GM18517 (cell line): ENCODE data around the gene TNFAIP8.

Experiments
- ATAC-seq: cut with Tn5 transposase; IDR thresholded peaks from one replicate; pipeline ENCODE4 v1.9.1; 2021; ENCODE audit warnings: mild to moderate bottlenecking, moderate library complexity; ENCODE audit not compliant: unreplicated experiment

The TNFAIP8 gene

DNA sequence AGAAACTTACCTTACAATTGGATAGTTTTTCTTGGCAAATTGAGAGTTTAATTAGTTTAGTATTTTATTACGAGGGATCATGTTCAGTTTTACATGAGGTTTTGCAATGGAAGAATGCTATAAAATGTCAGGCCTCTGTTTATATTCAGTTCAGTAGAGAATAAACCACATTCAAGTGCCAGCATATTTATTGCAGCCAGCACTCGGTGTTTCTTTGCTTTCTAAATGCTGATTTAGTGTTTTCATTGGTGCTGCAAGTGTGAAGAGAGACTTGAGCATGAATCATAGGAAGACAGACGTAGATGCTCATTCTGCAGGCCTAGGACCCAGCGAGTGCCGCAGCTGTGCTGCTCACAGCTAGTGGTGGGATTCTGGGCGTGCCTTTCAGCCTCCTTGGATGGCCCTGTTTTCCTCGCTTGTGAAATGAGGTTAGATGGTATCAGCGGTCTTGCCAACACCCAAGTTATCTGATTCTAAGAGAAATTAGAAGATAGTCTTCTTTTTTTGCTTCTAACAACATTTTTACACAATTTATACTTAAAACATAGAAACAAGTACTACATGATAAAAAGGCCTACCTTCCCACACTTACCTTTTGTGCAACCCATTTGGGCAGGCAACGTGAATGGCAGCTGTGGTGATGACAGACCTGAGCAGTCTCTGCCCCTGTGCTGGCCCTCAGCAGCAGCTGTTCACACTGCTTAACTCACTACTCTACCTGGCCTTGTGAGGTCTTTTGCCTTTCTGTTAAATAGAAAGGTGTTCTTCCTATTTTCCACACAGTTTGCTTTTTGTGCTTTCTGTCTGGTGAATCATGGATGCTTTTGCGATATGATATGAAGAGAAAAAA lies 26.8 kb upstream of the TNFAIP8 start:
- ATAC-seq, result no peak

DNA sequence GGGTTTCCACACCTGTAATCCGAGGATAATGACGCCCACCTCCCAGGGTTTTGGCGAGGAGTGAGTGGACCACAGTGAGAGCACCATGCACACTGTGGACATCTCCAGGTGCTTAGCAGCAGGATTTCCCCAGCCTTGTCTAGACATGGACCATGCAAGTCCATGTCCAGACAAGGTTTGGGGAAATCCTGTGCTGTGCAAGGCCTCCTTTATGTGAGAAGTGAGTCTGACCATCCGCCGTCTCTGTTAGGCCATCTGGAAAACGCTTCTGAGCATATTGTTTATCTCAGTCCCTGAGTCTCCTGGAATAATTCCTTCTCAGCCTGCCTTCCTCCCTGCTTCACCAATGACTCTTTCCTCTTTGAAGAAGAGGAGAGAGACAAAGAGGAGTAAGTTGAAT lies 26.2 kb upstream of the TNFAIP8 start:
- no peak for ATAC-seq

DNA sequence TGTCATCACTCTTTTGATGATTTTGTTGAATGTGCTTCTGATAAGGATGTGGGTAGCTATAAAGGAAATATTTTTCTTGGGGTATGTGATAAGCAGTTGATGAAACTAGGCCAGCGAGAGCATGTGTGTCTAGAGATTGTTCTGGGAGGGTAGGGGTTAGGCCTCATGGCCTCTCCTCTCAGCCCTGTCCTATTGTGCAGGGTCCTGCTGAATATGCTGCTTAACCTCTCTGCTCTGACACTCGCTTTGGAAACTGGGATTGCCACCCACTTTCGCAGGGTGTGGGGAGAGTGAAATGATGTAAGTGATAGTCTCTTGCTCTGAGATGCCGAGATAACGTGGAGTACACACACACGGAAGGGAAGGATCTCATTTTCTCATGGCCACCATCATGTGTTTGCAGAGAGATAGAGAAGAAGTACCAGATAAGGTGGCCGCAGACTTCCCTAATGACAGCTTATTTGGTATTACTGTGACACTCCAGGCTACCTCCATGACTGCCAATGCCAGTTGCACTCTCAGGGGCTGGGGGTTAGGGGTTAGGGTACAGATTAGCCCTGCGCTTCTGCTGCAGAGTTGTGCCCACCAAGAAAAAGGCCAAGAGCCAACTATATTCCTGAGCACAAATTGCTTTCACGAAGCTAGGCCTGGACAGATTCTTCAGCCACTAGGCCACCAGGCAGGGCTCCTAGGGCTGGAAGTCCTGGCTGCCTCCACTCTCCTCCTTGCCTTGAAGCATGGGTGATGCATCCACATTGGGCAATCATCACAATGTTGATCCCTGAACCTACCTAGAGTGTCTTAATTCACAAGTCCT lies 25.2 kb upstream of the TNFAIP8 start:
- no peak for ATAC-seq

DNA sequence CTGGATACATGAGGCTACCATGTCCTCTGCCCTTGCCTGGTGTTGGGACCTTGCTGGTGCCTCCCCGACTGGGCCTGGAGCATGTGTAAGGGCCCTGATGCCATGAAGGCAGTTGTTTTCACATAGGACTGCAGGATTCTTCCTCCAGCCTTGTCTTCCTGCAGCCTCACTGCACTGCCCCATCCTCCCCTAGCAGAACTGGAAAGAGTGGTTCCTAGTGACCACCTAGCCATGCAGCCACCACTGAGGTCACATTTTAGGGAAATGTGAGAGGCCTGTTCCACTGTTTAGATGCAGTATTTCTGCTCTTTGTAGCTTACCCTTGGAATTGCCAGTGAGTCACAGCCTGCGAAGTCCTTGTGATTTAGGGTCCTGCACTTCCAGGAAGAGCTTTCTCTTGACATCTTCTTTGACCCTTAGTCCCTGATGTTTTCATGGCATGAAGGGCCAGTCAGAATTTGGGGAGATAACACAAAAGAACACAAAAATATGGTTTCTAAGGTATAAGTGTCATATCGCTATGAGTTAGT lies 24.2 kb upstream of the TNFAIP8 start:
- no peak for ATAC-seq

DNA sequence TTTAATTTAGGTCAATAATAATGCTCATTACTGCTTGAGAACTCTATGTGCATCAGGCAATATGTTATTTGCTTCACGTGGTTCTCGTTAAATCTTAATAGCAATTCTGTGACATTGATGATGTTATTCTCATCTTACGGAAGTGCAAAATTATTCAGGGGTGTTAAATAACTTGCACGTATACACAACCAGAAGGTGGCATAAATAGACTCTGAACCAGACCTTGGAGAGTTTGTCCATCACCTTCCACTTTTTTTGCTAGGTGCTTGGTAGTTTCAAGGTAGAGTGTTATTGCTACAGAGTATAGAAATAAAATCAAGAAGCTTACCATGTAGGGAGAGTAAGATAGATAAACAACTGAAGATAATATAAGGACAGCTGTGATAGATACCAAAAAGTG lies 23.6 kb upstream of the TNFAIP8 start:
- ATAC-seq, result peak; percentile 0

DNA sequence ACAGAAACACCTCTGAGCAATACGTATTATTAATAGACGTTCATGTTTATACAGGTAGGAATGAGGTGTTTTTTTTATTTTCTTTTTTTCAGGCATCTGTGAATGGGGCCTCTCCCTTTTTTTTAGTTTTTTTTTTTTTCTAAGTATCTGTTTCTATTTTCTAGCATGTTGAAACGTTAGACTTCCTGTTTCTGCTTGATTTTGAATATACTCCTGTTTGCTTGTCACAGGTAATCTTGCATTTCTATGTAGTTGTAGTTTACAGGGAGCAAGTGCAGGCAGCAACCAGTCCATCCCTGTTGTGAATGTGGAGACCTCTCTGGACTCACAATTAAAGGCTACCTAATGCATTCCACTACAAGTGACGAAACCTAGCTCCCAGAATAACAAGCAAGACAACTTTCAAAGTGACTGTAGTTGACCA lies 22.8 kb upstream of the TNFAIP8 start:
- ATAC-seq, result peak; percentile 47

DNA sequence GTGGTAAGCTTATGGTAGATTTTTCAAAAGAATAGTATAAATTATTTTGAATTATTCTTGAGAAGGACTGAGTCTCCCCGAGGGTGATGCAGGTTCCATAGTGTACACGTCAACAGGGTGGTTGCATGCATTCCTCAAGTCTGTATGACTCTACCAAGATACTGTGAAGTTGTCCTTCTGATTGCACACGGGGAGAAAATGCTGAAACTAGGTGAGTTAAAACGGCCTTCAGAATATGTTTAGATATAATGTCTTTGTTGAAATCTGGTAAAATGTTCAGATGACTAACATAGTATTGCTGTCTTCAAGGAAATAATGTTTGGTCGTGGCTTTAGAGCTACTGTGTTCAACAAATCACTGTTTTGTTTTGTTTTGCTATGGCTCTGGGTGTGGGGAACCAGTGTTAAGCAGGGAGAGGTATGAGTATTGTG lies 22.4 kb upstream of the TNFAIP8 start:
- ATAC-seq, result peak; percentile 29

DNA sequence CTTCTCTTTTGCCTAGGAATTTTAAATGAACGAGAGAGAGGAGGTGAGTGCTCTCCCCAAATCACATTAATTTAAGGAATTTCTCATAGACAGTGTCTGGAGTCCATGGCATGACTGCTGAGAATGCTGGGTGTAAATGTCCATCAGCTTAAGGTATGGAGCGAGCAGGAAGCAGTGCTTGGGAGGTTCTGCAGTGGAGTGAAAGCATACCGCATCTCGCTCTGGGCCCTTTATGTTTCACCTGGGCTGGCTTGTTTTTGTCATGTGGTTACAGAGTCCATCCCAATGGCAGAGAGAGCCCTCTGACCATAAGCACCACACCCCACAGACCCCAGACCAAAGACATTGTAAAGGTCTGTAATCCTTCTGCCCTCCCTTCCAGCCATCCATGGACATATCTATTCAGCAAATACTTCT lies 20.6 kb upstream of the TNFAIP8 start:
- no peak for ATAC-seq

DNA sequence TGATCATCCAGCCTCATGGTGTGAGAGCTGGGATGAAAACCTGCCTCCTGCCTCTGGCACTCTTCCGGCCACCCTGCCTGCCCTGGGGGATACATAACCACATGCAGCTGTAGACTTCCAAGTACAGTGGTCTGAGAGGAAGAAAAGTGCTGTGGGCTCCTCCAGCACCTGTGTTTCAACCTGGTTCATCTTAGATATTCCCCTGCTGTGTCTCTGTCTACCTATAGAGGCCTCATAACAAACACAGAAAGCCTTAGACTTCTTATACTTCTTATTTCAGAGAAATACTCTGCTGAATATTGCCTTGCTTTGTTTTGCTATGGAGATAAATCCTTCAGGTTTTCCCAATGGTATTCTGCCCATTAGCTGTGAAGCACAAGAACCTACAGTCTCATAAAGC lies 19.6 kb upstream of the TNFAIP8 start:
- ATAC-seq, result no peak

DNA sequence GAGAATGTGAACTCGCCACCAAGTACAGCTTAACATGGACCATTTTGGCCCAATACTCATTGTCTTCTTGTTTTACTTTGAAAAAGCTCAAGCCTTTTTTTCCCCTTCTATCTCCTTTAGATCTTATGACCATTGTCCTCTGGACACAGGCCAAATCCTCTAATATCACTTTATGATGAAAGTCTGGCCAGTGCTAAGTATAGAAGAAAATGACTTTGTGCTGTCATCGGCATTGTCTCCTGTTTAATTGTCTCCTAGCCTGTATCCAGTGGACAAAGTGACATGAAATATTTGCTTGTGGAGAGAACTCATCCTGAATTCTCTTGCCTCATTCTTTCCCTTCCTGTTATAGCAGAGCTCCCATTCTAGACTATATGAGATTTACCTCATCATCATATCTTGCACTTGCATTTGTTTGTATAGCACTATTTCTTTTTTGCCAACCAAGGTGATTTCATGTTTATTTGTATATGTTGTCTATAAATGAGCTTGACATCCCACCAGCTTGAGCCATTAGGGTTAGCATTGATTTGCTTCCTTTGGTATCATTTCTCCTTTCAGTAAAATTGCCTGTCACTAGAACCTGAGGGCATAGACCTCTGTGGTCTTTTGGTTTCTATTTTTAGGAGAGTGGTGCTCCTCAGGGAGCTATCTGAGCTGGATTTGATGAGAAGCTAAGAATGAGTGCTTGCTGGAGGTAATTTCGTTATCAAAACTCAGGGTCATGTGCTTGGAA lies 18.8 kb upstream of the TNFAIP8 start:
- no peak for ATAC-seq

DNA sequence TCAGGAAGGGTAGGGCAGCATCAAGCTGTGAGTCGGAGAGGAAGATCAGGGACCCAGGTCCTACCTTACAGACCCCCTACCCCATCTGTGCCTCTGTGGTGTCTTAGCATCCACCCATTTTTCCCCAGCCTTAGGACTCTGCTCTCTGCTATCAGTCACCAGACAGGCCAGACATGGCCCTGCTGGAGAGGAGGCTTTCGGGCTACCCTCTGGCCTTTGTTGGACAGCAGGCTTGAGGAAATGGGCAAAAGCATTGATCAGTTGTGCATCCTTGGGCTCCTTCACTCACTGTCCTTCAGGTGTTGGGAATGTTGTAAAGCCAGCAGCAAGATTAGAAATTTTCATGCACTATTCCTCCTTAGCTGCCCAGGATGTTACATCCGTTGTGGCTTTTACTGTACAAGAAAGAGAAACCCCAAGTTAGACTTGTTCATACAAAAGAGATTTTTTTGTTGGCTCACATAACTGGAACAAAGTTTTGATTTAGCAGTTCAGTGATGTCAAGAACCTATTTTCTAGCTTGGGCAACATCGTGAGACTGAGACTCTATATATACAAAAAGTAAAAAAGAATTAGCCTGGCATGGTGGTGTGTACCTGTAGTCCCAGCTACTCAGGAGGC lies 17.4 kb upstream of the TNFAIP8 start:
- no peak for ATAC-seq

DNA sequence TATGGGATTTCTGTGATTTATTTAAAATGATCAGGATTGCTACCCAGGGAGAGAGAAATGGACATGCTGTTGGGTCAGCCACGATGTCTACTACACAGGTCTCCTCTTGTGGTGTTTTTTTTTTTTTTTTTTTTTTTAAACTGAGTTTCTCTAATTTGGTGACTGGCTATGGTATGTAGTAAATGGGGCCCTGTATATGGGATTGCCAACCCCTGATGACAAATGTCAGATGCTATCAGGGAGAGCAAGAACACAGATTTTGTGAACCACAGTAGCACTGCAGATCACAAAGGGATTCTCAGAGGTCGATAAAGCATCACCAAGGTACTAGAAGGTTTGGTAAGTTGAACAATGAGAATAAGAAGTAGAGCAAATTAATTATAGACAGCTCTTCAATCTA lies 16.5 kb upstream of the TNFAIP8 start:
- no peak for ATAC-seq

DNA sequence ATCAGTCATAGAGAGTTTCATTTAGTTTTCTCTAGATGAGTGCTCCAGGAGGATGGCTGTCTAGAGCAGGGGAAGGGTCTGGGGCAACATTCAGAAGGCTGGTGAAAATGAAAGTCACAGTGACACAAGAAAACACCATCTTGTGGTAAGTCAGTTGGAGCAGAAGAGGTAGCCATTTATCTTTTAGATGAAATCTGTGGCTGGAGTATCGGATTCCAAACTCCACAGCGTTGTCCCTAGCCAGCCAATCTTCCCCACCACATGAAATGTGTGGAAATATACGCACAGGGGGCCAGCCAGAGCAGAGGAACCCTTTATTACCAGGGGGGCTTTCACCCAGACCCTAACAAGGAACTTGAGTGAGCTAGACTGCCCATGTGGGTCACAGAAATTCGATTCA lies 15.9 kb upstream of the TNFAIP8 start:
- ATAC-seq, result peak; percentile 16

DNA sequence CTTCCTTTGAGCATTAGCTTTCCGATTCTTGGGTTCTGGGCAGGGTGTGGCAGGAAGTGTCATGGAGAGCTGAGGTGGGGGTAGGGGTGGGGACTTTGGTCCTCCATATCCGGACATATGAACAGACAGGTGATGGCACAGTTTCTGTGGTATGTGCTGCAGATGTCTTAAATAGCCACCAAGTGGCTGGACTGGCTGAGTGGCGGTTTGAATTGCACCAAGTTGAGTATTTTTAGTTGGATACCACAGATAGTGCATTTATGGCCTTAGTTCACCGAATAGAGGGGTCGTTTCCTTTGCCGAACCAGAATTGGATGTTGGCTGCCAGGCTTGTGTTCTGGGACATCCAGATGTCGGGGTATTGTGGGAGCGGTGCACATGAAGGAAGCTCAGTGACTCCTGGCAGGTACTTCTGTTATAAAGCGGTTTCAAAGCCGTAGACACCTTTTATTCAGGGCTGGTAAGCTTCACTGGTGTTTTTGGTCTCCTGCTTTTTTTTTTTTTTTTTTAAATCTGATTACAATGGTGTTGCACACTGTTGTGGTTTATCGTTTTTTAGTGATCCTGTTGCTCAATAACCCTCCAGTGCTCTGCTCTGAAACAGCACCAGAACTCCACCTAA lies 15.1 kb upstream of the TNFAIP8 start:
- peak; percentile 62 for ATAC-seq

DNA sequence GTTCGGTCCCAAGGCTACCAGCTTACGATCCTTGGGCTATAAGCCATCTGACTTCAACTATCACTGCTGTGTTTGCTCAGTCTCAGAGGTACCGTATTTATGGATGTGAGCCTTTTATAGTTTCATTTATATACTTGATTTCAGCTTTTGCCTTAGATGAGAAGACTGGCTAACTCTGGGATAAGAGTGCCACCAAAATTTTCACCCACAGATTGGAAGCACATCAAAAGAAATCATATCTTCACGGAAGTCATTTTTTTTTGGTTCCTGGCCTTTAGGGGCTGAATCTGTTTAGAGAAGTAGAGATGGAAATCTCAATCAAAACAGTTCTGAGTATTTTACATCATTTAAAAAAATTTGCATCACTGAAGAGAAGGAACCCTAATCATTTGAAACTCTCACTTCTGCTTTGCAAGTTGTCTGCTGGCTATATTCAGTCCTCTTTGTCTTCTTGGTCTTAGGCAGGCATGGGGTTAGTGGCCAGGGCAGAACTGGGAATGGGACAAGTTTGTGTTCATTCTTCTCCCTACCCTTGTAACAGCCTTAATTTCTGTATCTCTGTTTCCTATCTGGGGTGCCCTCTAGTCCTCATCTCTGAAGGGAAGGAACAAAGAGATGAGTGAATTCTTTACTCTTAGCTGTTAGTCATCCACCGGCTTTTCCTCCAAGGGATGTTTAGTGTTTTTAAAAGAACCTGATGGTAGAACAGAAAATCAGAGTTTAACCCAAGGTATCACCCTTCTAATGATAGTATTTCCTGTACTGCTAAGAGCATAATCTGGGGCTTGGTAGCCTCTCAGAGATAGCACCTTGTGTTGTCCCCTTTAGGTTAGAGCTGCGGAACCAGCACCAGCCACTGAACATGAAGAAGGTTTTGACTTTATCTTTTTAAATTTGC lies 14.1 kb upstream of the TNFAIP8 start:
- ATAC-seq, result peak; percentile 49

DNA sequence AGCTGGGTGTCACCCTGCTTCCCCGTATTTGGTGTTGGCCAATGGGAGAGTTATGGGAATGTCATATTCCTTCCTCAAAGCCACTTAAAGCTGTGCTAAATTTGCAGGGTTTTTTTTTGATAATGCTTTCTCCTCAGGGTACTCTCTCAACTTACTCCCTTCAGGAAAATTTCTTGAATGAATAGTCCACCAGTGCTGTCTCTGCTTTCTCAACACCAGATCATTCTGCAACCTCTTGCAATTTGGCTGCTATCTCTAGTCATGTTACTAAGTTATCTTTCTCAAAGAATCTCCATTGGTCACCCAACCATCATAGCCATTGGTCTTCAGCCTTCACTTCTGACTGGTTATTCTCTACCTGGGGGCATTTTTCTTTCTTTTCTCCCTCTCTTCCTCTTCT lies 13.4 kb upstream of the TNFAIP8 start:
- ATAC-seq, result no peak

DNA sequence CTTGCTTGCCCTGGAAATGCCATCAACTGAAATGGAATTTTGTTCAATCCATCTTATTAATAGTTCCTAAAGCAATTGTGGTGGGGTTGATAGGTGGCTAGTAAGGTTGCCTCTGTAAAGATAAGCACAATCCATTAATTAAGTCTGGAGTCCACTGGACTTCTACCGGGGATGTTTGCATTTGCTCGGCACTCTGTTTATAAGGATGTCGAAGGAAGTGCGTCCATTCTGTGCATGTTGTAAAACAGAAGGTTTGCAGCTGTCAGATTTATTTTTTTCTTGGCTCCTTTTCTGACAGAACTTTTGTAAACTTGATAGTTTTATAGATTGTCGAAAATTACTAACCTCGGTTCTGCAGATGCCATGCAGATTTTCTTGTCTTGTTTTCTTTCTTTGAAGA lies 12.8 kb upstream of the TNFAIP8 start:
- ATAC-seq, result no peak

DNA sequence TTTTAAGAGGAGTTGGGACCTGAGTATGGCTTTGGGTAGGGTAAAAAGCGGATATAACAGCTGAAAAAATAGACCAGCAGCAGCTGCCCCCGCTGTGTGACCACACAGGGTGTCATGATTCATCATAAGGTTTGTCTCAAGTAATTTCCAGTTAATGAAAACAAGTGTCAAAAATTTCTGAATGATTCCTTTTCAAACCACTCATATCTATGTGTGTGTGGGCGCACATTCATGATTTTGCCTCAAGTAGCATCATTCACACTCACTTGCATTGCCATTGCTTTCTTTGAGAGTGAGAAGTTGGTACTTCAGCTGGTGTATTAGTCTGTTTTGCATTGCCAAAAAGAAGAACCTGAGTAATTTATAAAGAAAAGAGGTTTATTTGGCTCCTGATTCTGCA lies 12.1 kb upstream of the TNFAIP8 start:
- ATAC-seq, result peak; percentile 32

DNA sequence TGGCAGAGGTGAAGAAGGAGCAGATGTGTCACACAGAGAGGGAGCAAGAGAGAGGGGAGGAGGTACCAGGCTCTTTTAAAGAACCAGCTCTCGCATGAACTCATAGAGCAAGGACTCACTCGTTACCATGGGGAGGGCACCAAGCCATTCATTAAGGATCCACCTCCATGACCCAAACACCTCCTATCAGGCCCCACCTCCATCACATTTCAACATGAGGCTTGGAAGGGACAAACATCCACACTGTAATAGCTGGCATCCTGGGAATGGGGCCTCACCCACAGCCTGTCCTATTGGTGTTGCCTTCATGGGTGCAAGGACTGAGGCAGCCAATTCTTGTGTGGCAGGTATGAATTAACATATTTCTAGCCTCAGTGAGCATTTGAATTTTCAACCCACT lies 11.6 kb upstream of the TNFAIP8 start:
- ATAC-seq, result no peak
